H7 (cell line): Measurements from ENCODE around the gene PSENEN. TPM values are rescaled to one million over a fixed set of nuclear protein-coding genes. Genes with fewer than 3 reads are reported as not detected.

Source experiments
- DNase-seq: peaks from one replicate; pipeline ENCODE4 v3.0.0; 2012
- H3K27me3 ChIP-seq: 2 replicates; pipeline ENCODE4 v1.6.0; 2011; ENCODE audit warnings: mild to moderate bottlenecking, low read length; ENCODE audit not compliant: control insufficient read depth, insufficient read depth
- H3K36me3 ChIP-seq: replicated peaks from 2 replicates; pipeline ENCODE4 v1.5.1; 2011; ENCODE audit warnings: low read length; ENCODE audit not compliant: control insufficient read depth, insufficient read depth
- H3K4me3 ChIP-seq: 2 replicates; pipeline ENCODE4 v1.5.1; 2011; ENCODE audit warnings: low read depth, mild to moderate bottlenecking, control low read depth, low read length, moderate library complexity; ENCODE audit not compliant: insufficient read depth
- total RNA-seq: library from RNA; depleted of rRNA; stranded (reverse); fragments of >200 nt; shearing (Covaris generic); gene quantifications from 2 replicates; pipeline ENCODE4 v1.2.3, GENCODE V29; 2014

PSENEN gene
- total RNA-seq, 1 experiment from 2014 or later = 58.6 TPM

GRCh38 chr19:35736913-35737886 lies 8.3 kb upstream of the PSENEN start:
- peaks cover 26% of the 10 kb centered on the region for H3K36me3 ChIP-seq

DNA sequence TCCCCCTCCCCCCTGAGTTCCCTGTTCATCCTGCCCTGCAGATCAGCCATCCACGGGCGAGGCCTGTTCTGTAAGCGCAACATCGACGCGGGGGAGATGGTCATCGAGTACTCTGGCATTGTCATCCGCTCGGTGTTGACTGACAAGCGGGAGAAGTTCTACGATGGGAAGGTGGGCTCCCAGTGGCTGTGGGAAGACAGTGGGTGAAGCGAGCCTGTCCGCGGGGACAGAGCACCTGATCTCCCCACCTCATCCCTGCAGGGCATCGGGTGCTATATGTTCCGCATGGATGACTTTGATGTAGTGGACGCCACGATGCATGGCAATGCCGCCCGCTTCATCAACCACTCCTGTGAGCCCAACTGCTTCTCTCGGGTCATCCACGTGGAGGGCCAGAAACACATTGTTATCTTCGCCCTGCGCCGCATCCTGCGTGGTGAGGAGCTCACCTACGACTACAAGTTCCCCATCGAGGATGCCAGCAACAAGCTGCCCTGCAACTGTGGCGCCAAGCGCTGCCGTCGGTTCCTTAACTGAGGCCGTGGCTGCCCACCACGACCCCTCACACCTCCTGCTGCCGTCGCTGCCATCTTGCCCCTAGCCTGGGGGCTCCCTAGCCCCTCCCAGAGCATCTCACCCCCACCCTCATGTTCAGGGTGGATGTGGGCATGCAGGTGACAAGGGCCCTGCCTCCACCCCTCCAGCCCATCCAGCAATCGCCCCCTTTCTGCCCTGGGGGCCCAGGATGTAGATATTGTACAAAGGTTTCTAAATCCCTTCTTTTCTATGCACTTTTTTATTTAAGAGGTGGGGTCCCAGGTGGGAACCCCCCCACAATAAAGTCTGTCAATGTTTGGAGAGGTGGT lies 7.2 kb upstream of the PSENEN start:
- no peak overlapping the region for H3K4me3 ChIP-seq
- DNase-seq = no peak
- peaks cover 26% of the 10 kb centered on the region for H3K36me3 ChIP-seq
- H3K27me3 ChIP-seq = no peaks in the 10 kb centered on the region

More at GRCh38 chr19:35736913-35737886, 8.3 kb upstream of the PSENEN start:
- no peak for DNase-seq
- H3K27me3 ChIP-seq = no peaks in the 10 kb centered on the region
- H3K4me3 ChIP-seq = no peak overlapping the region

DNA sequence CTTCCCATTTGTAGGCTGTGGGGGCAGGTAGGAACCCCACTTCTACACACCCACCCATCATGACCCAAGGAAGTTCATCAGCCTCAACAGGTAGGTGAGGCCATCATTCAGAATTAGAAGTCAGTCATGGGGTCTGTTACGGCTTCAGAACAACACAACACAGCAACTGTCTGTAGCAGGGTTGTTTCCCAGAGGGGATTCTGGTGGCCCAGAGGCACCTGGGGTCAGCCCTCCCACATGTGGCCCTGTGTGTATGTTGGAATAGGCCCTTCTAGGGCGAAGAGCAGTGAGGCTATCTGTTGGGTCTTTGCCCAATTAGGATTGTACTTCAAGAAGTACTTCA lies 6.6 kb upstream of the PSENEN start:
- H3K36me3 ChIP-seq = peaks cover 24% of the 10 kb centered on the region
- H3K27me3 ChIP-seq = no peaks in the 10 kb centered on the region
- H3K4me3 ChIP-seq = no peak overlapping the region
- DNase-seq = no peak

DNA sequence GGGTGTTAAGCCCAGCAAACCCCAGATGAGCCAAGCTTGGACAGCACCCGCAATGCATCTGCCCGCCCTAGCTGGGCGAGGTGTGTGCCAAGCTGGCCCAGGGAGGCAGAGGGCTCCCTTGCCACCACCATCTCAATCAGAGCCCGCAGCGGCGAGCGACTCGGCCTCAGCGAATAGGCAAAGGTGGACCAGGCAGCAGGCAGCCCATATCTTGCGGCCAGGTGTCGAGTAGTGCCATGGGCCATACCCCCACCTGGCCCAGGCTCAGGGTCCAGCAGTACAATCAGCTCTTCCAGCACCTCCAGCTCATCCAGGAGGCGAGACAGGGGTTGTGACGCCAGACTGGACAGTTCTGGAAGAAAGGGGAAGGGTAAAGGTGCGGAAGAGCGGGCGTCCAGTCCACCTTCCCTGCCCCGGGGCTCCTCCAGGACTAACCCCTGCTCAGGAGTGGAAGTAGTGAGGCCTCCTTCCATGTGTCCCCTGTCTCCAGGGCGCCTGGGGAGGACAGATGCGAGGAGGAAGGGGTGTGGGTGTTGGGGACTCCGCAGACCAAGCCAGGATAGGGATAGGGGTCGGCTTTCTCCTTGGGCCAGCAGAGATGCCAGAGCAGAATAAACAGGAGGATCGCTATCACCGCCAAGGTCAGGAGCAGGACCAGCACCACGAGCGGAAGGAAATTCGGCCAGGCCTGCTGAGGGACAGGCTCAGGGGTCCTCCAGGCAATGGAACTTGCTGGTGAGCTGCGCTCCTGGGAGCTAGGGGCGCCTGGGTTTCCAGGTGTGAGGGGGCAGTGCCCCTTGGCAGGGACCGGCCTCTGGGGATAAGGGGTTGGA lies 6.0 kb upstream of the PSENEN start:
- Histone ChIP-seq H3K27me3 (no peaks in the 10 kb centered on the region), H3K36me3 (peaks cover 22% of the 10 kb centered on the region), H3K4me3 (peak overlapping the region; percentile 69)
- DNase-seq = peak; percentile 72

DNA sequence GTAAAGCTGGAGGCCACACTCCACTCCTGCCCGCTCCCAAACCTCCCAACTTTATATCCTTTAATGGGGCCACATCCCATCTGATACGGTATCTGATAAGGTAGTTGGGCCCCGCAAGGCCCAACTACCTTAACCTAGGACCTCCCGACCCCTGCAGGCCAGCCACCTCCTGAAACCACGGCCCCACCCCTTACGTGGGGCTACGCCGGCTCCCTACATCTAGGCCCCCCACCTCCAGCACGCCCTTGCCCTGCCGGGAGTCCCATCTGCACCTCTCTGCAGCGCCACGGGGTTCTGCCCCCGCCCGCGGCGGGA lies 5.4 kb upstream of the PSENEN start:
- DNase-seq = no peak
- H3K4me3 ChIP-seq = peak overlapping the region; percentile 69

DNA sequence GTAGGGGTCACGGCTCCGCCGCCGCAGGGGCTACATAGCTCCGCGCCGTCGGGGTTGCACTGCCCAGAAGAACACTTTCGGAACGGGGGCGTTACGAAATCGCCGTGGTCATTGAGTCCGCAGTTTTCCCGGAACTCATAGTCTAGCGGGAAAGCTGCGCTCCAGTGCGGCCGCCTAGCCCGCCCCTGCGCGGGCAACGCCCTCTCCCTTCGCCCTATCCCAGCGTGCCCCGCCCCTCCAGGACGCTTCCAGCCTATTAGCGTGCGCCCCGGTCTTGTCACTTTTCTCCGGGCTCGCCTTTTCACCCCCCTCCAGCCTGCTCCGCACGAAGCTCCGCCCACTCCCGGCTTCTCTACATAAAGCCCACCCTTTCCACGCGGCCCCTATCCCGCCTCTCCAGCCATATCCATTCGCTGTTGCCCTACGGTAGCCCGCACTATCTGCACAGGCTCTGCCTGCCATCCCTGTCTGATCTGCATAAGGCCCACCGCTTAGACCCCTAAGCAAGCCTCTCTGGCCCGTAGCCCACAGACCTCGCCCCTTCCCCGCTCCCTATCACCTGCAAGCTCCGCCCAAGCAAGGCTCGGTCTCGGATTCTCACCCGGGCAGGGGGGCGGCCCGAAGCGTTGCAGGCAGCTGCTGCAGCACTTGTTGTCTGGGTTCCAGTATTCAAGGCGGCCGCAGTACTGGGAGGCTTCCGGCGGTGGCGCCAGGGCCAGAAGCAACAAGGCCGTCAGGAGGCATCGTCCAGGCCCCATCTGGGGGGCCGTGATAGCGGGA lies 4.8 kb upstream of the PSENEN start:
- DNase-seq = peak; percentile 100
- Histone ChIP-seq H3K4me3 (peak overlapping the region; percentile 69), H3K27me3 (no peaks in the 10 kb centered on the region), H3K36me3 (peaks cover 16% of the 10 kb centered on the region)

More for the DNA sequence above, 5.4 kb upstream of the PSENEN start:
- H3K27me3 ChIP-seq = no peaks in the 10 kb centered on the region
- H3K36me3 ChIP-seq = peaks cover 21% of the 10 kb centered on the region

DNA sequence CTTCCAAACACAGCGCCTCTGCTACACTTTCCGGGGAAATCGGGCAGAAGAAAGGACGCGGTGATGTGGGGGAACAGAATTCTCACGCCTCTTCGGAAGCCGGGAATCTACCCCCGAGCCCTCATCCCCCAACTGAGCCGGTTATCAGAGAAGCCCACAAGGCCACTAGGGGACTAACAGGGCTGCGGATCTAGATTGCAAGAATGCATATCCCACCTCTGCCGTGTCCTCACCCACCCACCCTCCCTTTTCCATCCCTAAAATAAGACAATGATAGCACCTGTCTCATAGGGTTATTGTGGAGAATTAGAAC lies 4.3 kb upstream of the PSENEN start:
- Histone ChIP-seq H3K36me3 (peaks cover 16% of the 10 kb centered on the region), H3K4me3 (peak overlapping the region; percentile 61), H3K27me3 (no peaks in the 10 kb centered on the region)
- DNase-seq = no peak

GRCh38 chr19:35742121-35742724 lies 3.2 kb upstream of the PSENEN start, which contains the start of gene IGFLR1:
Gene IGFLR1 (minus strand): TSS chr19:35742452. CDS start chr19:35741180, 1,272 bp downstream.
- Histone ChIP-seq H3K36me3 (peaks cover 10% of the 10 kb centered on the region), H3K27me3 (no peaks in the 10 kb centered on the region), H3K4me3 (peak within 1 kb of the TSS; percentile 61)
- no peak for DNase-seq

DNA sequence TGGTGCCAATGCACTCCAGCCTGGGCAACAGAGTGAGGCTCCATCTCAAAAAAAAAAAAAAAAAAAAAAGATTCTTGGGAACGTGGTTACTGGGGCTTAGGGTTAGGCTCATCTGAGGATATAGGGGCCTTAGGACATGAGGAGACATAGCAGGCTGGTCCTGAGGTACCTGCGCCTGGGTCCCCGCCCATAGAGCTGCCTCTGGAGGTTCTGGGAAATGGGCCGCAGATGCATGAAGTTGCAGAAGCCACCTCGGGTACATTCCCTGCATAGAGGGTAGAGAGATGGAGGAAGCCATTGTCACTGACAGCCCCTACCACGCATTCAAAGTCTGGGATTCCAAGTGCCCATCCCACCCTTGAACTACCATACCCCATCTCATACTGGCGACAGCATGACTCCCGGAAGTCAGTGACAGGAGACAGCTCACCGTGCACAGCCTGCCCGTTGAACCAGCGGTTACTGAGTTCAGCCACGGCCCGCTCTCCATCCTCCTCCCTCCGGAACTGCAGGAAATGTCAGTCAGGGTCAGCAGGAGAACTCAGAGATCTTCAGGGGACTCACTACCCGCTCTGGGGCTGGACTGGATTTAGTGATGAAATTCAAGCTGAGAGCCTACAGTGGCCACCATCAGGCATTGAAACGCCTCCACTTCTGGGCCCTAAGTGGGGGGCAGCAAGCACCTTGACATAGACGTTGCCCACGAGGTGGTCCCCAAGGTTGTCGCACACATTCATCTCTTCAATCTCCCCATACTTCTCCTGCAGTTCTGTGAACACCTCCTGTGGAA lies 1.6 kb upstream of the PSENEN start:
- DNase-seq = no peak
- Histone ChIP-seq H3K36me3 (peaks cover 2% of the 10 kb centered on the region), H3K27me3 (no peaks in the 10 kb centered on the region), H3K4me3 (no peak overlapping the region)

DNA sequence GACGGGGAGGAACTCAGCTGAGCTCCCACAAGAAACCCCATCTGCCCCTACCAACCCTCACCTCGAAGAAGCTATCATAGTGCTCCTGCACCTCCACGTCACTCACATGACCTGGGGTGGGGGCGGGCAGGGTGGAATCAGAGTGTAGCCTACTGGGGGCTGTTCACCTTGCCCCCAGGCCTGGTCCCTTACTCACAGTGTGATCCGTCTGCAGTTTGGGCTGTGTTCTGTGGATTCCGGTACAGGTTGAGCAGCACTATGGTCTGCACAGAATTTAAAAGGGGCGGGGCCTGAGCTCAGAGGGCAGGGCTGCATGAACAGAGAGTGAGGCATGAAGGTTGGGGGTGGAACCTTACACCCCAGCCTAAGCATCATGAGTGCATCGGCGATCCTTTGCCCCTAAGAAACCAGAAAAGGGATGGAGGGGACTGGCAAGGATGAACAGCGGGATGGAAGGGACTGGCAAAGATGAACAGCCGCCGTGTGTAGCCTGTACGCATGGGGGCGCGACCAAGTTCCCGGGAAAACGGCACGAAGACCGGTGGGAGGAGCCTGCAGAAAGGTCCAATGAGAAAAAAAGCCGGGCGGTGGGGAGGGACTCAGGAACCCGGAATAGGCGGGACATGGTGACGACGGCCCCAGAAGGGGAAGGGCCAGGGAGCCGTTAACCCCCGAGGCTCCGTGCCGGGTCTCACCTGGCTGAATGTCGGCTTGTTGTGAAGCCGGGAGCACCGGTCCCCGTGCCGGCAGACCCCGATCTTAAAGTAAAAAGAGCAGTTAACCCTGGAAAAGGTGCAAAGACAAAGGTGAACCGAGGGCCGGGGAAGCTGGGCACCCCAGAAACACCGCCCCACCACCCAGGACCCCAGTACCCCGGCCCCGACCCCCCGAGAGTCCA lies 772 bp upstream of the PSENEN start:
- H3K27me3 ChIP-seq = no peaks in the 10 kb centered on the region
- H3K4me3 ChIP-seq = peak overlapping the region; percentile 69
- peaks cover 1% of the 10 kb centered on the region for H3K36me3 ChIP-seq
- peak; percentile 92 for DNase-seq

DNA sequence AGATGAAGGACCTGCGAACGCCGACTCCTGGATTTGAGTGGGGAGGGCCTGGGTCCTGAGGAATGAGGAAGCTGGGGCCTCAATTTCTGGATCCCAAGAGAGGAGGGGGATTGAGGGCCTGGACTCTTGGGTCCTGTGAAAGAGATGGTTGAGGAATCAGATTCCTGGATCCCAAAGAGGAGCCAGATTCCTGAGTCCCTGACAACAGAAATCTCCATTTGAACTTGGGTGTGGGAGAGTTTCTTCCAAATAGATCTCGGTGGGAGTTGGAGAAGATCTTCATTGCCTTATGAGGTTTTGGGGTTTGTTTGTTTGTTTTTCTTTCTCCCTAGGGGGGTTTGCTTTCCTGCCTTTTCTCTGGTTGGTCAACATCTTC lies 624 bp downstream of the PSENEN start:
- no peak for DNase-seq
- Histone ChIP-seq H3K36me3 (peaks cover 1% of the 10 kb centered on the region), H3K27me3 (no peaks in the 10 kb centered on the region), H3K4me3 (peak overlapping the region; percentile 79)

DNA sequence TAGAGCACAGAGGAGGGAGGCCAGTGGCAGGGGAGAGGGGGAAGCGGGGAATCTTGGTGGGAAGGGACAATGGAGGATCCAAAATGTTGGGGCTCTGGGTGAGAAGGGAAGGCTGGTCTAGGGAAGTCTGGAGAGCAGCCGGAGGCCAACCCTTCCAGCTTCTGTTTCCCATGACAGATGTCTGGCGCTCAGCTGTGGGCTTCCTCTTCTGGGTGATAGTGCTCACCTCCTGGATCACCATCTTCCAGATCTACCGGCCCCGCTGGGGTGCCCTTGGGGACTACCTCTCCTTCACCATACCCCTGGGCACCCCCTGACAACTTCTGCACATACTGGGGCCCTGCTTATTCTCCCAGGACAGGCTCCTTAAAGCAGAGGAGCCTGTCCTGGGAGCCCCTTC lies 1.1 kb downstream of the PSENEN start:
- no peaks in the 10 kb centered on the region for H3K27me3 ChIP-seq
- no peak for DNase-seq

More for the DNA sequence above, 1.1 kb downstream of the PSENEN start:
- H3K4me3 ChIP-seq = no peak overlapping the region
- peaks cover 1% of the 10 kb centered on the region for H3K36me3 ChIP-seq
